Suprapubic skin (tissue), 4 donors: Measurements from ENCODE around the gene GALNT18.

Source experiments
- CTCF ChIP-seq, 2 donors: fragments of 200-600 bp in 1 of 2; fragments of 450-650 bp in 1 of 2; sonication (generic) in 1 of 2; IDR thresholded peaks; one replicate each; pipeline ENCODE4 v1.5.1; 2016 to 2019; ENCODE audit warnings: antibody characterized with exemption in 2 of 2, mild to moderate bottlenecking in 1 of 2, moderate library complexity in 1 of 2
- EP300 ChIP-seq: sonication (generic); formaldehyde crosslinking; IDR thresholded peaks from one replicate; pipeline ENCODE4 v1.6.1; 2017; ENCODE audit warnings: antibody characterized with exemption
- POLR2A ChIP-seq, 2 donors: fragments of 450-650 bp; IDR thresholded peaks; one replicate each; pipeline ENCODE4 v1.6.1; 2017; ENCODE audit warnings: antibody characterized with exemption in 2 of 2, mild to moderate bottlenecking in 2 of 2, moderate library complexity in 2 of 2
- POLR2AphosphoS5 ChIP-seq, 3 donors: sonication (generic); formaldehyde crosslinking; IDR thresholded peaks; one replicate each; pipeline ENCODE4 v1.6.1; 2017; ENCODE audit warnings: antibody characterized with exemption in 3 of 3

- TF ChIP-seq CTCF (IDR thresholded peaks at IDR 0.05) (no peak), EP300 (no peak), POLR2A (IDR thresholded peaks at IDR 0.05) (no peak), POLR2AphosphoS5 (IDR thresholded peaks at IDR 0.05) (no peak)
These were observed 123.6 kb downstream of the GALNT18 start for GRCh38 chr11:11498195-11498594.
